Urinary bladder (tissue), 4 donors: ENCODE results near the gene CYP1A2. TPM values are rescaled to one million over a fixed set of nuclear protein-coding genes. Genes with fewer than 3 reads are reported as not detected.

ENCODE experiments used
- DNase-seq: peaks from one replicate; pipeline ENCODE4 v3.0.0-alpha.2; 2015; ENCODE audit errors: extremely low spot score
- H3K27ac ChIP-seq: one replicate; pipeline ENCODE4 v1.5.1; 2013; ENCODE audit warnings: low read depth, mild to moderate bottlenecking, moderate library complexity
- H3K36me3 ChIP-seq: one replicate; pipeline ENCODE4 v1.6.1; 2013; ENCODE audit warnings: mild to moderate bottlenecking, moderate library complexity; ENCODE audit not compliant: insufficient read depth
- H3K4me1 ChIP-seq: one replicate; pipeline ENCODE4 v1.6.1; 2013; ENCODE audit warnings: mild to moderate bottlenecking, moderate library complexity; ENCODE audit not compliant: insufficient read depth
- H3K4me3 ChIP-seq: one replicate; pipeline ENCODE4 v1.5.1; 2013; ENCODE audit warnings: low read depth, low read length
- WGBS: extraction: QIAGEN DNeasy Blood & Tissue Kit; methylation state at CpG from one replicate; pipeline ENCODE4 v1.1.7; 2013; 5-methylcytosine and 5-hydroxymethylcytosine counted together
- polyA plus RNA-seq: library from polyadenylated mRNA; stranded (reverse); fragments of 200-250 nt; gene quantifications from one replicate; pipeline ENCODE4 v1.2.3, GENCODE V29; 2013
- small RNA-seq: library from RNA; depleted of rRNA; stranded (forward); fragments of <200 nt; gene quantifications from one replicate; pipeline ENCODE3, GENCODE V24; 2014
- total RNA-seq: library from RNA; depleted of rRNA; stranded (reverse); fragments of >200 nt; gene quantifications from one replicate; pipeline ENCODE4 v1.2.3, GENCODE V29; 2014
- donor health status: healthy with polysubstance abuse.
- donor health status: healthy.

CYP1A2 gene
- total and polyA plus RNA-seq, 2 donors, result not detected

GRCh38 chr15:74804935-74805334, 56.3 kb downstream of the CYP1A2 start:
- H3K36me3 ChIP-seq, result peaks cover 8% of the 10 kb centered on the region
- no peaks in the 10 kb centered on the region for H3K4me1 ChIP-seq
- H3K4me3 ChIP-seq, result no peak overlapping the region
- DNase-seq, result no peak
- 53% methylated on average over 6 of the region's 6 CpGs for WGBS
- no peak overlapping the region for H3K27ac ChIP-seq

Small RNA genes lying within 50 kb of the gene (small RNA-seq; reads per million reads assigned to genes)
- not detected for gene MIR4513

Other genes with a start within 250 kb of the CYP1A2 start
- 4.3 TPM for gene ARID3B, start 207.6 kb upstream of the CYP1A2 start, total RNA-seq
- gene ARID3B, start 207.6 kb upstream of the CYP1A2 start, polyA plus RNA-seq, result 3.0 TPM
- 31.5 TPM for gene CLK3, start 133.0 kb upstream of the CYP1A2 start, total RNA-seq
- 76.3 TPM for gene CLK3, start 133.0 kb upstream of the CYP1A2 start, polyA plus RNA-seq
- 16.0 TPM for gene EDC3, start 52.8 kb upstream of the CYP1A2 start, total RNA-seq
- 20.8 TPM for gene EDC3, start 52.8 kb upstream of the CYP1A2 start, polyA plus RNA-seq
- 0.26 TPM for gene CYP1A1, start 23.3 kb upstream of the CYP1A2 start, total RNA-seq
- gene CYP1A1, start 23.3 kb upstream of the CYP1A2 start, polyA plus RNA-seq, result 7.3 TPM
- 17.8 TPM for gene CSK, start 33.2 kb downstream of the CYP1A2 start, total RNA-seq
- 30.7 TPM for gene CSK, start 33.2 kb downstream of the CYP1A2 start, polyA plus RNA-seq
- gene LMAN1L, start 64.0 kb downstream of the CYP1A2 start, total RNA-seq, result 0.85 TPM
- gene LMAN1L, start 64.0 kb downstream of the CYP1A2 start, polyA plus RNA-seq, result 0.33 TPM
- not detected for gene CPLX3, start 77.8 kb downstream of the CYP1A2 start, total RNA-seq
- gene CPLX3, start 77.8 kb downstream of the CYP1A2 start, polyA plus RNA-seq, result 0.22 TPM
- 16.1 TPM for gene ULK3, start 94.3 kb downstream of the CYP1A2 start, total RNA-seq
- gene ULK3, start 94.3 kb downstream of the CYP1A2 start, polyA plus RNA-seq, result 25.1 TPM
- 22.4 TPM for gene SCAMP2, start 124.5 kb downstream of the CYP1A2 start, total RNA-seq
- gene SCAMP2, start 124.5 kb downstream of the CYP1A2 start, polyA plus RNA-seq, result 46.3 TPM
- gene MPI, start 141.2 kb downstream of the CYP1A2 start, total RNA-seq, result 33.6 TPM
- 37.4 TPM for gene MPI, start 141.2 kb downstream of the CYP1A2 start, polyA plus RNA-seq
- gene FAM219B, start 158.0 kb downstream of the CYP1A2 start, total RNA-seq, result 52.0 TPM
- gene FAM219B, start 158.0 kb downstream of the CYP1A2 start, polyA plus RNA-seq, result 62.3 TPM
- 43.6 TPM for gene COX5A, start 189.2 kb downstream of the CYP1A2 start, total RNA-seq
- 259 TPM for gene COX5A, start 189.2 kb downstream of the CYP1A2 start, polyA plus RNA-seq
- 5.2 TPM for gene RPP25, start 207.9 kb downstream of the CYP1A2 start, total RNA-seq
- gene RPP25, start 207.9 kb downstream of the CYP1A2 start, polyA plus RNA-seq, result 13.5 TPM
- 6.9 TPM for gene SCAMP5, start 246.7 kb downstream of the CYP1A2 start, total RNA-seq
- 19.4 TPM for gene SCAMP5, start 246.7 kb downstream of the CYP1A2 start, polyA plus RNA-seq